Measurements from ENCODE around the gene ALS2. TPM values are rescaled to one million over a fixed set of nuclear protein-coding genes. Genes with fewer than 3 reads are reported as not detected.
A peak's percentile ranks its signal among the peaks of the same experiment; 100 is the strongest.

ALS2 gene
- total RNA-seq, 1 experiment from 2014 or later: 56.1 TPM

GRCh38 chr2:201698588-201699226 lies 82.0 kb downstream of the ALS2 start, which contains the start of gene MPP4:
Gene MPP4, minus strand, starts transcription at chr2:201698644. Its CDS starts 4,690 bp downstream, at chr2:201693954.
- H3K4me1 ChIP-seq (ENCODE audit: insufficient read depth, low read length, poor library complexity, severe bottlenecking): peaks cover 66% of the 10 kb centered on the region
- DNase-seq (ENCODE audit: low spot score): peak; percentile 83
- POLR2A ChIA-PET (ENCODE audit: low non-redundant PET): no interaction called here
- peaks cover 25% of the 10 kb centered on the region for H3K36me3 ChIP-seq (ENCODE audit: insufficient read depth, low read length, poor library complexity, severe bottlenecking)
- TF ChIP-seq CTCF (conservative IDR thresholded peaks at IDR 0.05; ENCODE audit: low read depth, low read length): no peak
- TF ChIP-seq EZH2 (IDR thresholded peaks at IDR 0.05; ENCODE audit: borderline replicate concordance, low read depth, low read length, poor library complexity, severe bottlenecking): no peak
- no peaks in the 10 kb centered on the region for H3K9me3 ChIP-seq (ENCODE audit: low read depth, low read length, poor library complexity, severe bottlenecking)
- no peaks in the 10 kb centered on the region for H3K27me3 ChIP-seq (replicated peaks; ENCODE audit: insufficient read depth, low read depth, low read length, poor library complexity)
- intact Hi-C loops (cut with micrococcal nuclease; ENCODE audit: unreplicated experiment): no loop called here
- no TSS peak for BruUV-seq (replicated peaks)
- no peak within 1 kb of the TSS for H3K4me3 ChIP-seq (ENCODE audit: low read depth, low read length, poor library complexity, severe bottlenecking)
- peak within 1 kb of the TSS; percentile 67 for H3K27ac ChIP-seq (ENCODE audit: low read depth, low read length, poor library complexity, severe bottlenecking)
- CTCF ChIA-PET: no interaction called here

GRCh38 chr2:201697899-201698298 lies 82.8 kb downstream of the ALS2 start:
- intact Hi-C loops (cut with micrococcal nuclease; ENCODE audit: unreplicated experiment): no loop called here

GRCh38 chr2:201696151-201696659 lies 84.5 kb downstream of the ALS2 start:
- ChIA-PET CTCF (no interaction called here), POLR2A (ENCODE audit: low non-redundant PET) (no interaction called here)
- Histone ChIP-seq H3K36me3 (ENCODE audit: insufficient read depth, low read length, poor library complexity, severe bottlenecking) (peaks cover 8% of the 10 kb centered on the region), H3K27me3 (replicated peaks; ENCODE audit: insufficient read depth, low read depth, low read length, poor library complexity) (no peaks in the 10 kb centered on the region), H3K9me3 (ENCODE audit: low read depth, low read length, poor library complexity, severe bottlenecking) (no peaks in the 10 kb centered on the region), H3K4me3 (ENCODE audit: low read depth, low read length, poor library complexity, severe bottlenecking) (no peak overlapping the region), H3K27ac (ENCODE audit: low read depth, low read length, poor library complexity, severe bottlenecking) (peak overlapping the region; percentile 67), H3K4me1 (ENCODE audit: insufficient read depth, low read length, poor library complexity, severe bottlenecking) (peaks cover 58% of the 10 kb centered on the region)
- DNase-seq (ENCODE audit: low spot score): peak; percentile 92
- TF ChIP-seq CTCF (conservative IDR thresholded peaks at IDR 0.05; ENCODE audit: low read depth, low read length): no peak
- no peak for TF ChIP-seq EZH2 (IDR thresholded peaks at IDR 0.05; ENCODE audit: borderline replicate concordance, low read depth, low read length, poor library complexity, severe bottlenecking)
- intact Hi-C loops (cut with micrococcal nuclease; ENCODE audit: unreplicated experiment): no loop called here
- TSS peak; percentile 12 for BruUV-seq (replicated peaks)

More at GRCh38 chr2:201697899-201698298, 82.8 kb downstream of the ALS2 start:
- no TSS peak for BruUV-seq (replicated peaks)
- Histone ChIP-seq H3K4me3 (ENCODE audit: low read depth, low read length, poor library complexity, severe bottlenecking) (no peak overlapping the region), H3K4me1 (ENCODE audit: insufficient read depth, low read length, poor library complexity, severe bottlenecking) (peaks cover 66% of the 10 kb centered on the region), H3K27ac (ENCODE audit: low read depth, low read length, poor library complexity, severe bottlenecking) (peak overlapping the region; percentile 67), H3K36me3 (ENCODE audit: insufficient read depth, low read length, poor library complexity, severe bottlenecking) (peaks cover 18% of the 10 kb centered on the region), H3K27me3 (replicated peaks; ENCODE audit: insufficient read depth, low read depth, low read length, poor library complexity) (no peaks in the 10 kb centered on the region), H3K9me3 (ENCODE audit: low read depth, low read length, poor library complexity, severe bottlenecking) (no peaks in the 10 kb centered on the region)
- ChIA-PET POLR2A (ENCODE audit: low non-redundant PET) (no interaction called here), CTCF (interaction anchor here (0.5 to 0.6 kb wide), 2 partner anchors 13 to 362 kb away, joined by 3 to 7 read pairs; no protein-coding TSS in a partner anchor)
- DNase-seq (ENCODE audit: low spot score): peak; percentile 42
- no peak for TF ChIP-seq EZH2 (IDR thresholded peaks at IDR 0.05; ENCODE audit: borderline replicate concordance, low read depth, low read length, poor library complexity, severe bottlenecking)
- no peak for TF ChIP-seq CTCF (conservative IDR thresholded peaks at IDR 0.05; ENCODE audit: low read depth, low read length)

All from A673 (cell line).